DMS 273 treated with DMSO at 0.1 percent for 48 hours (cell line): ENCODE data around the gene ANKS1B.
"Not testable (repeated sequence)": the region's sequence is repeated elsewhere in the genome, so short reads cannot be mapped to it uniquely, and the experiment has no call there.

Experiments used
- DNase-seq: peaks from one replicate; lab custom pipeline; 2025; lab: John Stamatoyannopoulos, UW

The ANKS1B gene

GRCh38 chr12:99765469-99766114 is 219.1 kb downstream of the ANKS1B start:
- no peak for DNase-seq

- no peak for DNase-seq
These were observed 225.3 kb downstream of the ANKS1B start for GRCh38 chr12:99759444-99759843.

DNA sequence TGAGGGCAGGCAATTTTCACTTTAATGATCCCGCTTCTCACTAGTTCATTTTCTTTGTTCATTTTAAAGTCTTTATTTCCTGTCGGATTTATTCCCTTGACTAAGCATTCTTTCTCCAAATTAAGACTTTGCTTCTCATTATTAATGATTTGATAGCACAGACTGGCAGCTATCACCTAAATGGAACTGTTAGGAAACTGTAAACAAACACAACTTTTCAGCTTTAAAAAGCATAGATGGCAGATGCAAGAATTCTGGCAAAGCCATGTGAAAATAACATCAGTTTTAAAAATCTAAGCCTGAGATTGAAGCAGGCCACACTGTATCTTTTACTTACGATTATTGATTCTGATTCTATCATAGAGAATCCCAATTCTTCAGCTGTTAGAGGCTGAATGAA is 225.7 kb downstream of the ANKS1B start:
- no peak for DNase-seq

GRCh38 chr12:99752740-99753139 is 232.0 kb downstream of the ANKS1B start:
- DNase-seq, result no peak

DNA sequence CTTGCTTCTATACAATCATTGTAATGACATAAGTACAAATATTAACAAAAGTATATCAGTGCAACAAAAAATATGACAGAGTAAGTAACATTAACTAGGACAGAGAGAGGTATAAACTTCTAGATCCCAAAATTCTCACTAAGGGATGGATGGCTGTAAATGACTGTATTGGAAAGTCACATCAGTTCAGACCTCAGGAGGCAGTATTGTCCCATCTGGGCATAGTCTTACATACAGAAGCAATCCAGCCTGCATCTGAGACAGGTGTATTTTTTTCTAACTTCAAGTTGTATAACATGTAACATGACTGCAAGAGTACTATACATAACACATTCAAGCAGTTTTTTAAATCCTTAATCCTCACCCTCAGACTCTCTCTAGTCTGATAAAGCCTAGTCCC is 238.2 kb downstream of the ANKS1B start:
- no peak for DNase-seq

DNA sequence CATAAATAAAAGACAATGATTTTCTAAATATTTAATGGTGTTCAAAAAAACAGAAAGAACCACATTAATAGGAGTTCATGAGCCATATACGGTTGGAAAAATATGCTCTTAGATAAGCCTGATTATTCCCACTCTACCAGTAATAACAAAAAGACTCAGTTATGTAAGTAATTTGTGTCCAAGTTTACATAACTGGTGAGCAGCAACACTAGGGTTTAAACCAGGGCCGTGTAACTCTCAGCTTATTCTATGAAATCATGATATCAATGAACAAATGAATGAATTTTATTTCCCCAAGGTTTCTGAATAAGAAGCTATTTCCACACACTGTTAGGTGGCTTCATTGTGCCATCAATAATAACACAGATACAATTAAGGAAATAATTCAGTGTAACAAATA is 238.8 kb downstream of the ANKS1B start:
- no peak for DNase-seq

GRCh38 chr12:99745121-99745520 is 239.6 kb downstream of the ANKS1B start:
- DNase-seq, result no peak

- no peak for DNase-seq
These were observed 247.9 kb downstream of the ANKS1B start for GRCh38 chr12:99736760-99737269.

DNA sequence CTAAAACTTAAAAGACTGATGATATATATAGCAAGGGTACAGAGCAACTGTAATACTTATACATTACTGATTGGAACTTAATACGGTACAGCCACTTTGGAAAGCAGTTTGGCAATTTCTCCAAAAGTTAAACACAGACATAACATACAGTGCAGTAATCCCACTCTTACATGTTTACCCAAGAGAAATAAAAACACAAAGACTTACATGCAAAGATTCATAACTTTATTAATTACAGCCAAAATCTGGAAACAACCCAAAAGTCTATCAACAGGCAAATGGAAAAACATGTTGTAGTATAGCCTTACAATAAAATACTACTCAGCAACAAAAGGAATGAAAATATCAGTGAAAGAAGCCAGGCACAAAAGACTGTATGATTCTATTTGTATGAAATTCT is 252.6 kb downstream of the ANKS1B start:
- DNase-seq, result no peak

- DNase-seq, result no peak
These were observed 261.8 kb downstream of the ANKS1B start for GRCh38 chr12:99722690-99723486.

GRCh38 chr12:99721715-99722275 is 262.9 kb downstream of the ANKS1B start:
- no peak for DNase-seq

DNA sequence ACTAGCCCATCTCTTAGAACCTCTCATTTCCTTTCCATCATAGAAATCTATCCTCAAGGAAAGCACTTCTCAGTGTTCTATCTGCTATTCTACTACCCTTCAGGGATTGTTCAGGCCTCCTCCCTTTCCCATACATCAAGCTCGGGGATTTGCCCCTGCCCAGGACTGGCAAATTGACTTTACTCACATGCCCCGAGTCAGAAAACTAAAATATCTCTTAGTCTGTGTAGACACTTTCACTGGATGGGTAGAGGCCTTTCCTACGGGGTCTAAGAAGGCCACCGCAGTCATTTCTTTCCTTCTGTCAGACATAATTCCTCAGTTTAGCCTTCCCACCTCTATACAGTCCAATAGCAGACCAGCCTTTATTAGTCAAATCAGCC is 264.7 kb downstream of the ANKS1B start:
- not testable (repeated sequence) for DNase-seq

GRCh38 chr12:99719411-99720082 is 265.2 kb downstream of the ANKS1B start:
- not testable (repeated sequence) for DNase-seq

- DNase-seq, result not testable (repeated sequence)
These were observed 268.8 kb downstream of the ANKS1B start for GRCh38 chr12:99715841-99716510.

GRCh38 chr12:99714921-99715320 is 269.8 kb downstream of the ANKS1B start:
- not testable (repeated sequence) for DNase-seq

GRCh38 chr12:99713946-99714520 is 270.7 kb downstream of the ANKS1B start:
- DNase-seq, result no peak

DNA sequence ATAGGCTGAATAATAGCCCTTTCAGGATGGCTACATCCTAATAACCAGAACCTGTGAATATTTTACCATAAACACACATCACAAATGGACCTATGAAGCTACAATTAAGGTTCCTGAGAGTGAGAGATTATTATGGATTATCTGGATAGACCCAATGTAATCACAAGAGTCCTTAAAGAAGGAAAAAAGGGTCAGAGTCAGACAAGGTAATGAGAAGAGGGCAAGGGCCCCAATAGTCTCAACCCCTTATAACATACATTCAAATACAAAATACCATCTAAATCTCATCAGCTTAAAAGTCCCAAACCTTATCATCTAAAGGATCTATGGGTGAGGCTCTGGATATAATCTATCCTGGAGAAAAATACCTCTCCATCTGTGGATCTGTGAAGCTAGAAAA is 272.5 kb downstream of the ANKS1B start:
- DNase-seq, result no peak

DNA sequence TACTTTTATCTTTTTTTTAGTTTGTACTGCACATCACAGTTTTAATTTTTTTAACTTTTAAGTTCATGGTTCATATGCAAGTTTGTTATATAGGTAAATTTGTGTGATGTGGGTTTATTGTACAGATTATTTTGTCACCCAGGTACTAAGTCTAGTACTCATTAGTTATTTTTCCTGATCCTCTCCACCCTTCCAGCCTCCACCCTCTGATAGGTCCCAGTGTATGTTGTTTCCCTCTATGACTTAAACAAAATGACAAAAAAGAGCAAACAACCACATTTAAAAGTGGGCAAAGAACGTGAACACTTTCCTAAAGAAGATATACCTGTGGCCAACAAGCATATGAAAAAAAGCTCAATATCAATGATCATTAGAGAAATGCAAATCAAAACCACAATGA is 273.5 kb downstream of the ANKS1B start:
- DNase-seq, result no peak

GRCh38 chr12:99709619-99710018 is 275.1 kb downstream of the ANKS1B start:
- no peak for DNase-seq

DNA sequence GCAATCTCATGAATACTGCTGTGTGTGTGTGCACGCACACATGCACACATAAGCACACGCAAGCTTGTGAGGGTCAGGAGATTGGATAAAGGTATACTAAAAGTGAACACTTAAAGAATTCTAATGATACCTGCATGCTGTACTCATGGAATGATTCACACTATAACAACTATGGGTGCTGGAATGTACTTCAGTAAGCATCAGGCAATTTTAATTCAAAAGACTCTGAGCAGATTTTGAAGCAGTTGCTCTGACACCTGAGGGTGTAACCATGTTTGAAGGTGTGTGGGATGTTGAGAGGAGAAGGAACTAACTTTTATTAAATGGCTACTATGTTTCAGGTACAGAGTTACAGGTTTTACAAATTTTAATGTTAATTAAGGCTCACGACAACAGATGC is 275.6 kb downstream of the ANKS1B start:
- no peak for DNase-seq

DNA sequence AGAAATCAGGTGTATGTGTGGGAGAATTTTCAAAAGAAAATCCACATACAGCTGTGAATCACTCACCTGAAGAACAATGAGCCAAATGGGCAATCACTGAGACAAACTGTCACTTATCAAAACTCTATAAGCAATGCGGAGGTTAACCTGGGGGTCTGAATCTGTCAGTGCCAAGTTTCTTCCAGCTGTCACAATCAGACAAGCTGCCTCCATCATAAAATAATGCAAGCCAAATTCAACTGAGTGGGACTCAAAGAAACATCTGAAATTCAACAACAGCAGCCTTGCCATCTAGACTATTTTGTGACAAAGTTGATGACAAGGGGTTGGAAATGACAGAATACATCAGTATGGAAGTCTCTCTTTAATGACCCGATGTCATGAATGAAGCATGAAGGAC is 276.9 kb downstream of the ANKS1B start:
- DNase-seq, result no peak
